HepG2 (cell line): ENCODE results near the gene ASTN2. TPM values are rescaled to one million over a fixed set of nuclear protein-coding genes. Genes with fewer than 3 reads are reported as not detected.

Experiments
- ARID5B ChIP-seq: IDR thresholded peaks from 2 replicates; pipeline ENCODE4 v1.4.0; 2020; ENCODE audit warnings: mild to moderate bottlenecking, missing genetic modification reagents
- ASH2L ChIP-seq: fragments of 300-600, 200-600 bp; sonication (generic); IDR thresholded peaks from 2 replicates; pipeline ENCODE4 v1.7.0; 2017; ENCODE audit warnings: low read depth, mild to moderate bottlenecking, moderate library complexity, mixed read lengths, low read length; ENCODE audit not compliant: insufficient read length
- CBX2 ChIP-seq, 2 experiments: fragments of 200-600 bp in 1 of 2; sonication (generic); formaldehyde crosslinking in 1 of 2; IDR thresholded peaks; 2 replicates each; pipeline versions ENCODE4 v1.7.0 to v1.8.1; 2018 to 2022; ENCODE audit warnings: low read depth in 2 of 2, low read length in 1 of 2, mild to moderate bottlenecking in 1 of 2, missing genetic modification reagents in 1 of 2
- CTCF ChIP-seq: sonication (generic); formaldehyde crosslinking; IDR thresholded peaks from 2 replicates; pipeline ENCODE4 v1.5.0; 2020; ENCODE audit warnings: mild to moderate bottlenecking, missing genetic modification reagents, moderate library complexity
- HNF4G ChIP-seq, 2 experiments: sonication (generic) in 1 of 2; formaldehyde crosslinking in 1 of 2; IDR thresholded peaks; 2 replicates each; pipeline versions ENCODE4 v1.4.0 to v1.6.1; 2011 to 2020; ENCODE audit warnings: borderline replicate concordance in 2 of 2, low read depth in 2 of 2, mild to moderate bottlenecking in 2 of 2, low read length in 1 of 2, missing genetic modification reagents in 1 of 2, moderate library complexity in 1 of 2
- PHF21A ChIP-seq: sonication (generic); formaldehyde crosslinking; IDR thresholded peaks from 2 replicates; pipeline ENCODE4 v1.5.0; 2020; ENCODE audit warnings: mild to moderate bottlenecking, missing genetic modification reagents
- POLR2A ChIP-seq, 2 experiments: IDR thresholded peaks; 2 replicates each; pipeline ENCODE4 v1.6.1; 2011; ENCODE audit warnings: low read depth in 2 of 2, low read length in 2 of 2, mild to moderate bottlenecking in 1 of 2, moderate library complexity in 1 of 2; ENCODE audit not compliant: insufficient read depth in 1 of 2
- PRDM15 ChIP-seq: sonication (generic); formaldehyde crosslinking; IDR thresholded peaks from 2 replicates; pipeline ENCODE4 v1.4.0; 2020; ENCODE audit warnings: missing genetic modification reagents
- RELA ChIP-seq: sonication (generic); formaldehyde crosslinking; IDR thresholded peaks from 2 replicates; pipeline ENCODE4 v1.4.0; 2020; ENCODE audit warnings: missing genetic modification reagents
- SOX13 ChIP-seq, 3 experiments: fragments of 450-650 bp in 1 of 3; sonication (generic) in 1 of 3; formaldehyde crosslinking in 1 of 3; IDR thresholded peaks in 2 of 3; conservative IDR thresholded peaks in 1 of 3; 2 replicates each; pipeline versions ENCODE4 v1.5.0 to v1.6.1; 2016 to 2020; ENCODE audit warnings: antibody characterized with exemption in 1 of 3, mild to moderate bottlenecking in 1 of 3, missing compliant biosample characterization in 1 of 3, missing genetic modification reagents in 1 of 3, moderate library complexity in 1 of 3
- TEAD3 ChIP-seq: optimal IDR thresholded peaks from 2 replicates; pipeline ENCODE3; 2016; ENCODE audit warnings: borderline replicate concordance
- ZBTB46 ChIP-seq: sonication (generic); formaldehyde crosslinking; IDR thresholded peaks from 2 replicates; pipeline ENCODE4 v1.4.0; 2020; ENCODE audit warnings: mild to moderate bottlenecking, missing genetic modification reagents, borderline replicate concordance
- ZNF234 ChIP-seq: sonication (generic); formaldehyde crosslinking; conservative IDR thresholded peaks from 2 replicates; pipeline ENCODE4 v1.5.1; 2020; ENCODE audit warnings: mild to moderate bottlenecking, missing genetic modification reagents
- ZNF326 ChIP-seq: sonication (generic); formaldehyde crosslinking; IDR thresholded peaks from 2 replicates; pipeline ENCODE4 v1.4.0; 2020; ENCODE audit warnings: missing genetic modification reagents, borderline replicate concordance
- polyA plus RNA-seq, 8 experiments: library from polyadenylated mRNA; depleted of rRNA in 3 of 8; stranded (reverse) in 7 of 8; unstranded in 1 of 8; fragments of >200 nt; fragmentation: Illumina TruSeq in 4 of 8; extraction: Trizol in 4 of 8; gene quantifications; 2 replicates each; pipeline versions ENCODE4 v1.2.1 to v1.2.3, GENCODE V29; 2011 to 2016; ENCODE audit warnings: low read depth in 4 of 8, missing spikeins in 1 of 8, mixed read lengths in 1 of 8; ENCODE audit not compliant: insufficient read depth in 1 of 8
- total RNA-seq, 5 experiments: library from RNA; depleted of rRNA; stranded (reverse); fragments of >200 nt; fragmentation: Illumina TruSeq; extraction: Trizol; gene quantifications; 2 replicates each; pipeline ENCODE4 v1.2.3, GENCODE V29; 2016; ENCODE audit warnings: low read depth in 1 of 5

Gene ASTN2
- total and polyA plus RNA-seq, 2 of the 13 experiments (the other 11 are each of a cell fraction or from before 2014, with no cell fraction given): 5.2 to 13.5 TPM

GRCh38 chr9:116524778-116525470 lies 889.9 kb downstream of the ASTN2 start (continued):
- TF ChIP-seq ZBTB46 (CRISPR knock-in tag) (no peak), ASH2L (no peak), RELA (no peak), SOX13 (IDR thresholded peaks at IDR 0.05) (no peak), SOX13 (CRISPR knock-in tag; conservative IDR thresholded peaks at IDR 0.05 in 1 of 2, IDR thresholded peaks at IDR 0.05 in 1 of 2) (0 out of 4 replicates have a peak, but pooled peaks of 1 of the 2 experiments have one; percentile 15), TEAD3 (CRISPR knock-in tag) (peak; percentile 53), POLR2A (IDR thresholded peaks at IDR 0.05; ENCODE audit: insufficient read depth in 1 of 2, low read depth in 2 of 2, low read length in 2 of 2) (no peak), CTCF (CRISPR knock-in tag) (no peak), PRDM15 (peak; percentile 75), ZNF326 (no peak), ARID5B (CRISPR knock-in tag) (peak; percentile 54), HNF4G (IDR thresholded peaks at IDR 0.05; ENCODE audit: borderline replicate concordance, low read depth, low read length) (peak; percentile 62), HNF4G (CRISPR knock-in tag; IDR thresholded peaks at IDR 0.05; ENCODE audit: borderline replicate concordance, low read depth) (no peak), ZNF234 (no peak), PHF21A (CRISPR knock-in tag) (no peak), CBX2 (IDR thresholded peaks at IDR 0.05; ENCODE audit: low read depth, low read length) (no peak), CBX2 (CRISPR knock-in tag; IDR thresholded peaks at IDR 0.05; ENCODE audit: low read depth) (no peak)
